Measurements from ENCODE around the gene ACTR1B.
"Not testable (repeated sequence)": the region's sequence is repeated elsewhere in the genome, so short reads cannot be mapped to it uniquely, and the experiment has no call there.

Gene ACTR1B

DNA sequence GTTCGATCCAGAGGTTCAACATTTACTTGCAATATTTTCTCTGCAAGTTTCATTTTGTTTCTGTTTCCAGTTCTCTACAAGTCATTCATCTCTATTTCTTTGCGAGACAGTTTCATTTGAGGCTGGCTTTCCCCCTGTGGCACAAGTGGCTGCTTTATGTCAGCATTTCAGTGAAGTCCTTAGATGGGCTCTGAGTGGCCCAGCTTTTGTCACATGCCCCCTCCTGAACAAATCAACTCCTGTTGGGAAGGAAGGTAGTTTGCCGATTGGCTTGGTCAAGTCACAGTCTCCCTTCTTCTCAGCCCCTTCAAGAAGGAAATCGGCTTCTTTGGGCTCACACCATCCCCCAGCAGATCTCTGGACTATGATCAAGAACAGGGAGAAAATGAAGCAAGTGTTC, 55.1 kb downstream of the ACTR1B start:
- not testable (repeated sequence) for DNase-seq
